ENCODE results near the gene KCNG2. TPM values are rescaled to one million over a fixed set of nuclear protein-coding genes. Genes with fewer than 3 reads are reported as not detected.

Gene KCNG2
- total RNA-seq, 1 donor from 2014 or later: 0.51 TPM

DNA sequence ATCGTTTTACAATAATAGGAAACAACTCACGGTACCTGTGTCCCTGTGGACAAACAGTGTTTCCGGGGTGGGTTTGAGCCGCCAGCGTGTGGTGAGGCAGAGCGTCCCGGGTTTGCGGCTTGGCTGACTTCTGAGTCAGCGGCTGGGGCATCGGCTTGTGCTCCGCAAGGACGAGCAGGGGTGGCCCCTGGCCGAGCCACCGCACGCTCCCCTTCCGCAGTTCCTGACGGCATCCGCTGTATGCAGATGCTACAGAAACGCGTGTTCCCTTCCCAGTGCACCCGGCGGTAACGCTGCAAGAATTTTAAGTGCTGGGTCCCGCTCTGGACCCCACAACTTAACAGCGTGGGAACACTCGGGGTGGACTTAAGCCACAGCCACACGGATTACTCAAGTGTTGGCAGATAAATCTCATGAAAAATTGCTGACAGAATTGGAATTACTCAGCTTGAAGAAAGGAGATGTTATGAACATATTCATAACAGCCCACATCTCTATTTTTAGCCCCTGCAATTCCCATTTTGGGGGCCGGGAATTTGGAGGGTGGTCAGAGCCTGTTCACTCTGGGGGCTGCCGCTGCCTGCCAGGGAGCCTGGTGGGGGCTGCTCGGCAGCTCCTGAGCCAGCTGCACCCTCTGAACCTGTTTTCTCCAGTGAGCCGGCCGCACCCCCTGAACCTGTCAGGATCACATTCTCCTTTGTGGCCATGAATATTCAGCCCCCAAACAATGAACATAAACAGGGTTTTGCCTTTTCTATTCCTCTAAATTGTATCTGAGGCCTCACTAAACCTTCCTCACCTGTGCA is 12.6 kb upstream of the KCNG2 start:
- DNase-seq (ENCODE audit: low spot score): peak; percentile 85

DNA sequence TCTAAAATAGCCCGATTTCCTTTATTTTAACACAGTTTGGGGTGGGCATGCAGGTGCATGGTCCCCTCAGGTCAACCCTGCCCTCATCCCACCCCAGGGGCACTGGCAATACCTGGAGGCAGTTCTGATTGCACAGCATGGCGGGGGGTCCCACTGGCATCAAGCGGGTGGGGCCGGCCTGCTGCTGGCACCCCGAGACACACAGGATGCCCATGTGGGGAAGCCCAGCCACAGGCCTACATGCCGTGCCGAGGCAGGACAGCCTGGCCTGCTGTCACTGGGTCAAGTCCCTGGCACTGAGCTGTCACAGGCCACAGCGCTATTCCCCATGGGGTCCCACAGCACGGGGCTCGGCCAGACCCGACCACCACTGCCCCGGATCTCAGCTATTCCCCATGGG is 11.9 kb upstream of the KCNG2 start:
- DNase-seq (ENCODE audit: low spot score): peak; percentile 75

DNA sequence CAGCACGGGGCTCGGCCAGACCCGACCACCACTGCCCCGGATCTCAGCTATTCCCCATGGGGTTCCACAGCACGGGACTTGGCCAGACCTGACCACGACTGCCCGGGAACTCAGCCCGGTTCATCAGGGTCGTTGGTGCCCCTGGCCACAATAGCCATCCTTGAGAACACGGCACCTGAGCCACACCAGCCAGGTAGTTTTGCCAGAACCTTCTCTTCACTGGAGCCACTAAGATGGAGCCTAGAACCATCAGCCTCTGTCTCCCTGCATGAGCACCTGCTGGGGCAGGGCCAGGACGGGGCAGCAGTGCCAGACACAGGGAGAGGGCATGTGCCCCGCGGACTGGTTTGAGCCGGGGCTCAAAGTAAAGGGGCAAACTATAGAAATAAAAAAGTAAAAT is 11.4 kb upstream of the KCNG2 start:
- peak; percentile 74 for DNase-seq (ENCODE audit: low spot score)

DNA sequence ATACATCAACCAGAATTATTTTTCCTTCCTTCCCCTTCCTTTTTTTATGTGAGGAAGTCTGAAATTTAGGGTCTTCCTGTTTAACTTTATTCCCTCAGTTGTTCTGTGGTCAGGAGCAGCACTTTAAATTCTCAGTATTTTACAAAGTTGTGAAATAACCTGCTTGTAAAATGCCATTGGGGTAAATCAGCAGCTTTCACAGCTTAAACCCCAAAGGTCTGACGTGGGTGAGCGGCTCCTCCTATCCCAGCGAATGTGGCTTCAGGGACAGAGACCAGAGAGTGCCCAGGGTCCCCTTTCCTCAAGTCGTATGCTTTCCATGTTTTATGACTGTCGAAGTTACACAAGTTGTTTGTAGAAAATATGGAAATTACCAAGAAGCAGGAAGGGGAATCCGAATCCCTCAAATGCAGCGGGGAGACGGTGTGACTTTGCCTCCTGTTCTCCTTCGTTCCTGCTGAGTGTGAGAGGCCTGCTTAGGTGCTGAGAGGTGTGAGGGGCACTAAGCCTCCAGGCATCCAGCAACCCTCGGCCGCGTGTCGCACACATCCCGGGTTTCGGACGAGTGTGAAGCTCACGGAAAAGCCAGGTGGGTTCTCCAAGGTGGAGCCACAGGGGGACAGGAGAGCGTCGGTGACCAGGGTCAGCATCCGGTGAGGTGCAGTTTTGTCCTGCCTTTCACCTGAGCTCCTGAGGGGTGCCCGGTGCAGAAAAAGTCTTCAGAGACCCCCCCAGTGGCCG is 10.8 kb upstream of the KCNG2 start:
- peak; percentile 64 for DNase-seq (ENCODE audit: low spot score)

DNA sequence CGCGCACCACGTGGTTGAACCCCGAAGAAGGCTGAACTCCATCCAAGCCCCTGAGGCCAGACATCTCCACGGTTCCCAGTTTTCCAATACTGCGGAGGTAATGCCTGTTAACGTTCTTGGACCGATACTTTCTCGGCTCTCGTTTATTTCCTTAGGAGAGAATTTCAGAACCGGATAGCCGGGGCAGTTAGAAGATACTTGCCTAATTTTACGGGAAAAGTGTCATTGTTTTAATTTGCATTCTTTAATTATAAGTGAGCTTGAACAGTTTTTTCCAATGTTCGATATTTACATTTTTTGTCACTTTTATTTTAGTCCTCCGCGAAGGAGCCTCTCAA is 10.2 kb upstream of the KCNG2 start:
- no peak for DNase-seq (ENCODE audit: low spot score)

DNA sequence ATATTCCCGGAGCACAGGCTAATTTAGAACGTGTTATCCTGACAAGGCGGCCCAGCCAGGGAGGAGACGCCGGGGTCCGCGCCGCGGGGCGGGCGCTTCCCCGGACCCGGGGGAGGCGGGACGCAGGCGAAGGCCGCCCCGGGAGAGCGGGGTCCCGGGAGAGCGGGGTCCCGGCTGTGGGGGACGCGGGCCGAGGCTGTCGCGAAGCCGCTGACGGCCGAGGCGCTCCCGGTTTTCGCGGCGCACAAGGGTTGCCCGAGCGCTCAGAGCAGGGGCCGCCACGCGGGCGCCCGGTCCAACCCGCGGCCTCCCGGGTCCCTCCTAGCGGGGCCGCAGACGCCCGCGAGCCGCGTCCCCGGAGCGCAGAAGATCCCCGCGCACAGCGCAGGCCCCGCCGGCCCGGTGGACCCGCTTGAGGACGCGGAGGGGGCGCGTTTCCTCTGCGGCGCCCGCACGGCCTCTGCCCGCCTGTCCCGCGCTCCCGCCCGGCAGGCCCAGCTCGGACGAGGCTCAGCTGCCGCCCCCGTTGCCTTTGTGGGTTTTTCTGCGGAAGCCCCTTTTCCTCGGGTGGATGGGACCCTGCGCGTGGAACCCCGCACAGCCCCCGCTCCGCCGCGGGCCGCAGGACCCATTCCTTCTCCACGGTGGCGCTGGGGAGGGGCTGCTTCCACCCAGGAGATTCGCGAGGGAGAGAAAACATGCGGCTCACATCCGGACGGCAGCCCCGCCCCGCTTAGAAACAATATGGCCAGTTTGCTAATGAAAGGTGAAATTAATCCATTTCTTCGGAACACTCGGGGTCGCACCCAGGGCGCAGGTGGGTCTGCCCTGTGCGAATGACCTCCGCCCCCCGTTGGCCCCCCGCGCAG is 9.6 kb upstream of the KCNG2 start:
- peak; percentile 90 for DNase-seq (ENCODE audit: low spot score)

DNA sequence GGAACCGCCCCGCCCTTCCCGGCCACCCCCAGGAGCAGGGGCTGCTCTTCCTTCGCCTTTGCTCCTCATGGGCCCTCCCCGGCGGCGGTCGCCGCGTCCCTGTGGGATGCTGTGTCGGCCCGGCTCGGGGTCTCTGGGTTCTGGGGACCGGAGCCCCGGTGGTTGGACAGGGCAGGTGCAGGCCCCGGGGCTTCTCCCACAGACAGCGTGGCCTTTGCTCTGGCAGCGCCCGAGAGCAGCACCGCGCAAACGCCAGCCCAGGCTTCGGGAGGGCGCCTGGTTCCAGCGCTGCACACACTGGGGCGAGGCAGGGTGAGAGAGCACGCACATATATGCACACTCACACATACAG is 9.0 kb upstream of the KCNG2 start:
- DNase-seq (ENCODE audit: low spot score): peak; percentile 85

DNA sequence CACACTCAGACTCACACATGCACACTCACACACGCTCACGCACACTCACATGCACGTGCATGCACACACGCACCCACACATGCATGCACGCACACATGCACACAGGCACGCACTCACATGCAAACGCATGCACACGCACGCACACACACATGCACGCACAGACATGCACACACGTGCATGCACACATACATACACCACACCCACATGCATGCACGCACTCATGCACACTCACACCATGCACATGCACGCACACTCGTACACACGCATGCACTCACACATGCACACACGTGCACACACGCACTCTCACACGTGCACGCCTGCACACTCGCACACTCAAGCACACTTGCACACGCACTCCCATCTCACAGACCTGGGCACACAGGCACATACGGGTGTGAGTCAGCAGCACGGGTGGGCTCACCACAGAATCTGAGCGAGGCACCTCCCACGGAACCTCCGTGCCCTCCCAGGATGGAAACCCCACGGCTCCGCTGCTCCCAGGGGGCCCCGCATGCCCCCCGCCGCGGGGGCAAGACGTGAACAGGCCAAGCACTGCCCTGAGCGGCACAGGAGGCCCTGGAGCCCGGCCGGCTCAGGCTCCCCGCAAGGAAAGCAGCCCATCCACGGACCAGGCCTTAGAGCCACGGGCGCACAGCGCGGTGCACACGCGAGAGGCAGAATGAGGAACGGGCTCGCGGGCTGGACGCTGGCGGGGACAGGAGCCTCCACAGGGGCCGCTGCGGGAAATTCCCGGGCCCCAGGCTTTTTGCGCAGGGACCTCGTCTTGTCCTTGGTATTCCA is 8.4 kb upstream of the KCNG2 start:
- peak; percentile 71 for DNase-seq (ENCODE audit: low spot score)

DNA sequence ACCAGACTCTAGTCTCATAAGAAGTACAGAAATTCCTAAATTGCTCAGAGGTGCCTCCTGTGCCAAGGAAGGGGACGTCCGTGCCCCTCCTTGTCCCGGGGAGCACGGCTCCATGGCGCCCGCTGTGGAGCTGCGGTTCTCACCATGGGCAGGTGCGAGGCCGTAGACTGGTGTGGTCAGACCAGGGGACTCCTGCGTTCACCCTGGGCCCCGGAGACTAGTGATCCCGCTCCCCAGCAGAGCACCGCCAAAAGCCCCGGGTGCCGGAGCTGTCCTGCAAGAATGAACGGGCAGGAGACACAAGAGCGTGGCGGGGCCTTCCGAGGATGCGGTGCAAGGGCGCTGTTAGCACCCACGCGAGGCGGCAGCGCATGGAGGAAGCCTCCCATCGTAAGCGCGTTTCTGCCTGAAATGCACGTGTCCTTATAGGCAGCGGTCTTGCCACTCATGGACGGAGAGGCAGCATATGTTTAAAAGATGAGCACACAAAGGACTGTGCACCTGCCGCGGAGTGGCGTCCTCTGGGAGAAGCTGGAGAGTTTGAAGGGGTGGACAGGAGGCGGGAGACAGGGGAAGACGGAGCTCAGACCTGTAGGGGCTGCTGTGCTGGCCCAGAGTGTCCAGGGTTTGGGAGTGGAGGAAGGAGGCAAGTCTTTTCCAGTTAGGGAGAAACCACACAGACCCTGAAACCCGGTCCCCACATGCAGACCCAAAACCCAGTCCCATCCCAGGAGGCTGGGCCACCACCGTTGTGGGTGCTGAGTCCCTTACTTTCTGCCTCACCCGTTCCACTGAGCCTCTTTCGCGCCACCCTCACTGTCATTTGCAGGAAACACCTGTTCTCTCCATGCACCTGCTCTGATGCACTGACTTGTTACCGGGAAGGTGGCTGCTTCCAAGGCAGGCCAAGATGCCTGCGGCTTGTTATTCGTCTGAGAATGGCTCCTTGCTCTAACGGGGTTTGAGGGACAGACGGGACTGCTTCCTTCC is 7.5 kb upstream of the KCNG2 start:
- DNase-seq (ENCODE audit: low spot score): peak; percentile 75

DNA sequence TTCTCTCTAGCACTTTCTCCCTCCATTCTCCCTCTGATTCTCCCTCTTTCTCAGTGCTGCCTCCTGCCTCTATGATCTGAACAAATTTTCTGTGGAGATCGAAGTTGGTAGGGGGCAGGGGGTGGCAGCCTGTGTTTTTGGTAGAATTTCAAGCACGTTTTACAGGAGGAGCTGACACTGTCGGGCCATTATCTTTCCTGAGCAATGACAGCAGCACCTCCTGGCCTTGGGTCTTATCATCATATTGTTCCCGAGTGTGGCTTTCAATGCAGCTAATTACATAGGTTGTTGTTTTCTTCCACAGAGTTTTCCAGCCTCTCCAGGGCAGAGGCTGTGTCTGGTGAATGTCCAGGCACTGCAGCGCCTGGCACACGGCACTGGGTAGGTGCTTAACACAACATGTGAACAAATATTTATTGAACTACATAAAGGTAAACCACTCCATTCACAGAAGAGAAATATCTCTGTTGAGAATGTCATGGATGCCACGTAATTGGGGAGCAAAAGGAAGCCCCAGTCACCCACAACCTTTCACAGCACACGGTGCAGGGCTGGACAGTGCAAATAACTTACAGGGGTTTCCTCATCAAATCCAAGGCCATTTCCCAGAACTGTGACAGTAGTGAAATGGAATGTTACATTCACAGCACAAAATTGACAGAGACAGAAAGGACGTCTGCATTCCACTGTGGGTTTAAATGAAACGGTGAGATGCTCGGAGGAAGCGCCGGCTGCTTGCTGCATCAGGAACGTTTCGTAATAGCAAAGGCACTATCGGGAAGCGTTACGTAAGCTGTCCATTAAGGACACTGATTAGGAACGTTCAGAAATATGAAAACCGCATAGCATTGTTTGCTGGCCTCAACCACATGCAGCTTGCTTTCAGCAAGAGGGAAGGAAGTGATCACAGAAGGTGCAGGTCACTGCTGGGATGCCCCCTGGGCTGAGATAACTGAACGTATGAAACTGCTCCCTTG is 6.5 kb upstream of the KCNG2 start:
- DNase-seq (ENCODE audit: low spot score): peak; percentile 53

DNA sequence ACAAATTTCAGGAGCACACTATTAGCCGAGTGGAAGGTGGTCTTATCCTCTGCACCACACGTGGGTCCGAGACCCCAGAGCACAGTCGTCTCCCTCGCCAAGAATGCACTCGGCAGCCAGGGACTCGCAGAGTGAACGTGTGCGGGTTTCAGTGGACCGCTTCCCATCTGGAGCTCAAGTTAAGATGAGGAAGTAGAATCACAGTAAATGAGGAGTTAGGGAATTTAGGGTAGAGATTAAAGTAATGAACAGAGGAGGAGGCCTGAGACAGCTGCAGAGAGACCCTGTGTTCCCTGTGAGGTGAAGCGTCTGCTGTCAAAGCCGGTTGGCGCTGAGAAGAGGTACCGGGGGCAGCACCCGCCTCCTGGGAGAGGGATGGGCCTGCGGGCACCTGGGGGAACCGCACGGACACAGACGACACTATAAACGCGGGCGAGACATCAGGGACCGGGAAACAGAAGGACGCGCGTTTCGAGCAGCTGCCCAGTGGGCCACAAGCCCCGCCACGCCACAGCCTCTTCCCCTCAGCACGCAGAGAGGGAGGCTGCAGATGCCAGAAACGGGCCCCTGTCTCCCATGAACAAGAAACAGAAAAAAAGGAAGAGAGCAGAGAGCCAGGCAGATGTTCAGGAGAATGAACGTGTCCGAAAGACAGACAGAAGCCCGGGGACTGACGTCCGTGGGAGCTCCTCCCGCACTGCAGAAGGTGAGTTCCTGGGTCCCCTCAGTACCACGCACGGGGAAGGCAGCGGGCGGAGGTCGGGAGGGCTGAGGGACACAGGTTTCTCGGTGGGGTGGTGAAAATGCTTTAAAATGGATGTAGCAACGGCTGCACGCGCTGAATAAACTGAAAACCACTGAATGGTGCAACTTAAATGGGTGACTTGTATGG is 5.4 kb upstream of the KCNG2 start:
- DNase-seq (ENCODE audit: low spot score): peak; percentile 81

DNA sequence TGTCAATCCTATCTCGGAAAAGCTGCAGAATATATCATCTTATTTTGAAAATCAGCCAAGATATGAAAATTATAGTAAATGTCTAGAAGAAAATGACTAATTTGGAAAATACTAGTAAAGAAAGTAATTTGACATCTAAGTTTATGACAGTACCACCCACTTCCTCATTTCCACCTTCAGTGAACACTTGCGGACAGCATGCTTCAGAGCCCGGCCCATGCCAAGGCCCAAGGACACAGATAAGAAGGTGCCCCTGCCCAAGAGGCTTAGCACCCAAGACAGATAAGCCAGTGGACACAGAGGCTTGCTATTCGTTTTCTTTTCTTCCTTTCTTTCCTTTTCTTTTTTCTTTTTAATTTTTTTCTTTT is 4.8 kb upstream of the KCNG2 start:
- peak; percentile 65 for DNase-seq (ENCODE audit: low spot score)

DNA sequence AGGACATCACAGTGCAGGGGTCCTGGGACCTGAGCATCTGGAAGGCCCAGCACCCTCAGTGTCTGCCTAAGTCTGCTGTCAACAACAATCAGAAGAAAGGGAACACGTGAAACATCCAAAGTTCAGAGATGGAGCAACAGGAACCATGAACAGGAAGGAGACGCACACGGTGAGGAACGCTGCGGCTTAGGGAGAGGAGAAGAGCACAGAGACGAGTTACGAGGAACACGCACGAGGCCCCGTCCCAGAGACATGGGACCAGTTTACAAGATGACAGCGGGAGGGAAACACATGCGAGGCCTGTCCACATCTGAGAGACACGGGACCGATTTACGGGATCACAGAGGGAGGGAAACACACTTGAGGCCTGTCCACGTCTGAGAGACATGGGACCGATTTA is 2.9 kb upstream of the KCNG2 start:
- no peak for DNase-seq (ENCODE audit: low spot score)

DNA sequence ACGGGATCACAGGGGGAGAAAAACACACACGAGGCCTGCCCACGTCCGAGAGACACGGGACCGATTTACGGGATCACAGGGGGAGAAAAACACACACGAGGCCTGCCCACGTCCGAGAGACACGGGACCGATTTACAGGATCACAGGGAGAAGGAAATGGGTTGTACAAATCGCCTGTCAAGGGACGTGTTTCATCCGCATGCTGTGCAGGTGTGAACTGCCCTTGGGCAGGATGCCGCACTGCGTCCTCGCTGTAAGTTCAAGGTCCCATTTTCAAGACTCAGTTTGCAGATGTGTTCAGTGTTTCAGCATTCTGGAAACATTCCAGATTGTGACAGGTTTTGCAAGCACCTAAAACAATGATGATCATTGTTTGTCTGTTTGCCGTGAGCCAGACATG is 2.3 kb upstream of the KCNG2 start:
- no peak for DNase-seq (ENCODE audit: low spot score)

DNA sequence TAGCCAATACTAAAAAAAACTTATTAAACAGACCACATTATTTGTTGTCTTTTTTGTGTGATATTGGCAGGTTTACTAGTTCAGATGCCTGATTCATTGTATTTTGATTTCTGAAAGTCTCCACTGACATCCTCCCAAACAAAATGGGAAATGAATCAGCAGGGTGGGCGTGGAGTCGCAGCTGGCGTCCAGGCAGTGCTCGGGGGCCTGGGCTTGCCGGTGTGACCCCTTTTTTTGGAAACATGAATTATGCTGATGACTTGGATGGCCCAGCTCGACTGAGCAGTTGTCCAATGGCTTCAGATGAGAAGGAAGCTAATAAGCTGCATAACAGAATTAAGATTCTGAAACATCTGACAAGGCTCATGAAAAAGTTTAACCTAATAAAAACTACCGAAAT is 1.7 kb upstream of the KCNG2 start:
- DNase-seq (ENCODE audit: low spot score): no peak

DNA sequence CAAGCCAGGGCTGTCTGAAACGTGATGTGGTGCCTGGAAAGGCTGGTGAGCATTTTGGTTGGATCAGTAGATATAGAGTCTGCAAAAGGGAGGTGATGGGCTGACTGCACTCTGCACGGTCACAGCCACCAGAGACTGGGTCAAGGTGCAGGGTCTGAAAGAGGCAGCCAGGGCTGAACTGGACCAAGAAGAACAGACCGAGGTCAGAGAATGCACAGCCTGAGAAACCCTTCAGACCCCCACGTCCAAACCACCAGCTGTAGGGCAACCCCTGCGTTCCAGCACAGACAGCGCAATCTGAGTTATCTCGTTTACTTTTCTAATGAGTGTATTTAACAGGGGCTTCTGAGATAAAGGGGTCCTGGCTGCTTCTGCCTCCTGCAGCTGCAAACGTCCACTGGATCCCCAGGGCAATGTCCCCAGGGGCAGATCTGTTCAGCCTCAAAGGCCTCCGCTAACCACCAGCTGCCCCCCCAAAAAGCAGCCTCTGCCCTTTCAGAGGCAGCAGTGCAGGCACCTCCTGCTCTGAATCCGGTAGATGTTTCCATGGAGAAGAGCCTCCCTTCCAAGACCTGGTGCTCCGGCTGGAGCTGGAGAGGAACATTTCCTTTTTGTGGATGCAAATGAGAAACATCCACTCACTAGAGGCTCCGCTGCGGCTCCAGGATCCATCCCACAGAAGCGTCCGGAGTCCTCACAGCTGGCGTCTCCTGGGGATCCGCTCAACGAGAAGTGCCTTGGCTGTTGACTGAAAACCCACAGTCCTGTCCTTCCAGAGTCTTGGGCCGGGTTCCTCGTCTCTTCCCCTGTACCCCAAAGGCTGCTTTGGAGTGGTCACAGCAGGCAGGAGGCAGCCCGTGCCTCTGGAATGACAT is 970 bp upstream of the KCNG2 start:
- no peak for DNase-seq (ENCODE audit: low spot score)

Data from mesenteric fat pad (tissue), 1 donor.